ENCODE data around the gene ZNF175. TPM values are rescaled to one million over a fixed set of nuclear protein-coding genes. Genes with fewer than 3 reads are reported as not detected.

Gene ZNF175
- total RNA-seq, 1 experiment from 2014 or later = 6.9 TPM

GRCh38 chr19:51639916-51640315 lies 68.8 kb downstream of the ZNF175 start:
- ChIA-PET POLR2A (interaction anchor here (1.0 kb wide), 1 partner anchor 69 kb away, joined by 3 read pairs; the partner anchor contains the start of gene ZNF175), CTCF (interaction anchor here (0.9 to 1.3 kb wide), 4 partner anchors 15 to 138 kb away, joined by 3 to 5 read pairs (median 4); no protein-coding TSS in a partner anchor)
- intact Hi-C loops (cut with micrococcal nuclease) = no loop called here
- Mint-ChIP-seq H3K27me3 (ENCODE audit: insufficient read depth, unreplicated experiment) (peaks cover 46% of the 10 kb centered on the region), H3K9me3 (ENCODE audit: unreplicated experiment) (peaks cover 10% of the 10 kb centered on the region), H3K4me3 (ENCODE audit: unreplicated experiment) (no peak overlapping the region), H3K36me3 (ENCODE audit: insufficient read depth, unreplicated experiment) (no peaks in the 10 kb centered on the region), H3K4me1 (ENCODE audit: insufficient read depth, unreplicated experiment) (no peaks in the 10 kb centered on the region), H3K27ac (ENCODE audit: low read depth, unreplicated experiment) (no peak overlapping the region)
- no TSS peak for BruUV-seq (replicated peaks)
- no peak for DNase-seq (ENCODE audit: unreplicated experiment)
- TF ChIP-seq CTCF (IDR thresholded peaks at IDR 0.05; ENCODE audit: unreplicated experiment) = no peak

- Mint-ChIP-seq H3K4me3 (ENCODE audit: unreplicated experiment) (no peak overlapping the region), H3K27ac (ENCODE audit: low read depth, unreplicated experiment) (no peak overlapping the region), H3K4me1 (ENCODE audit: insufficient read depth, unreplicated experiment) (no peaks in the 10 kb centered on the region), H3K36me3 (ENCODE audit: insufficient read depth, unreplicated experiment) (no peaks in the 10 kb centered on the region), H3K9me3 (ENCODE audit: unreplicated experiment) (peaks cover 10% of the 10 kb centered on the region), H3K27me3 (ENCODE audit: insufficient read depth, unreplicated experiment) (peaks cover 51% of the 10 kb centered on the region)
- no TSS peak for BruUV-seq (replicated peaks)
- DNase-seq (ENCODE audit: unreplicated experiment) = no peak
- no peak for TF ChIP-seq CTCF (IDR thresholded peaks at IDR 0.05; ENCODE audit: unreplicated experiment)
- intact Hi-C loops (cut with micrococcal nuclease) = no loop called here
- ChIA-PET CTCF (interaction anchor here (0.9 to 1.3 kb wide), 5 partner anchors 14 to 137 kb away, joined by 3 to 5 read pairs (median 4); no protein-coding TSS in a partner anchor), POLR2A (interaction anchor here (1.0 kb wide), 1 partner anchor 69 kb away, joined by 3 read pairs; the partner anchor contains the start of gene ZNF175)
Measured at GRCh38 chr19:51640386-51640785, 69.3 kb downstream of the ZNF175 start.

GRCh38 chr19:51641648-51642047 lies 70.6 kb downstream of the ZNF175 start:
- BruUV-seq (replicated peaks) = no TSS peak
- DNase-seq (ENCODE audit: unreplicated experiment) = no peak
- Mint-ChIP-seq H3K27ac (ENCODE audit: low read depth, unreplicated experiment) (no peak overlapping the region), H3K27me3 (ENCODE audit: insufficient read depth, unreplicated experiment) (peaks cover 51% of the 10 kb centered on the region), H3K36me3 (ENCODE audit: insufficient read depth, unreplicated experiment) (no peaks in the 10 kb centered on the region), H3K4me3 (ENCODE audit: unreplicated experiment) (no peak overlapping the region), H3K4me1 (ENCODE audit: insufficient read depth, unreplicated experiment) (no peaks in the 10 kb centered on the region), H3K9me3 (ENCODE audit: unreplicated experiment) (peaks cover 10% of the 10 kb centered on the region)
- ChIA-PET POLR2A (no interaction called here), CTCF (interaction anchor here (1.0 to 3.4 kb wide), 4 partner anchors 16 to 136 kb away, joined by 3 to 18 read pairs (median 4); no protein-coding TSS in a partner anchor)
- TF ChIP-seq CTCF (IDR thresholded peaks at IDR 0.05; ENCODE audit: unreplicated experiment) = no peak
- intact Hi-C loops (cut with micrococcal nuclease) = no loop called here

Other genes with a start within 250 kb of the ZNF175 start
- 0.58 and 0.74 TPM in 2 replicates for gene VSIG10L, start 229.1 kb upstream of the ZNF175 start, total RNA-seq (2022)
- gene ETFB, start 204.9 kb upstream of the ZNF175 start, total RNA-seq (2022) = 109 and 114 TPM in 2 replicates
- gene CLDND2, start 202.3 kb upstream of the ZNF175 start, total RNA-seq (2022) = 0.79 TPM in 1 of 2 replicates, not detected in the other
- not detected in 2 replicates for gene NKG7, start 198.6 kb upstream of the ZNF175 start, total RNA-seq (2022)
- gene LIM2, start 183.3 kb upstream of the ZNF175 start, total RNA-seq (2022) = not detected in 2 replicates
- gene C19orf84, start 180.7 kb upstream of the ZNF175 start, total RNA-seq (2022) = not detected in 2 replicates
- gene SIGLEC10, start 153.6 kb upstream of the ZNF175 start, total RNA-seq (2022) = not detected in 2 replicates
- gene SIGLEC8, start 112.8 kb upstream of the ZNF175 start, total RNA-seq (2022) = not detected in 2 replicates
- gene CEACAM18, start 92.7 kb upstream of the ZNF175 start, total RNA-seq (2022) = not detected in 2 replicates
- gene SIGLEC12, start 69.5 kb upstream of the ZNF175 start, total RNA-seq (2022) = not detected in 2 replicates
- gene SIGLEC6, start 39.6 kb upstream of the ZNF175 start, total RNA-seq (2022) = not detected in 2 replicates
- not detected in 2 replicates for gene SIGLEC5, start 59.1 kb downstream of the ZNF175 start, total RNA-seq (2022)
- not detected in 2 replicates for gene SIGLEC14, start 75.5 kb downstream of the ZNF175 start, total RNA-seq (2022)
- gene SPACA6, start 122.0 kb downstream of the ZNF175 start, total RNA-seq (2022) = 13.1 and 18.1 TPM in 2 replicates
- gene HAS1, start 152.7 kb downstream of the ZNF175 start, total RNA-seq (2022) = 0.34 and 0.42 TPM in 2 replicates
- 6.2 and 8.6 TPM in 2 replicates for gene FPR1, start 180.6 kb downstream of the ZNF175 start, total RNA-seq (2022)
- not detected in 2 replicates for gene FPR2, start 189.9 kb downstream of the ZNF175 start, total RNA-seq (2022)
- gene FPR3, start 223.9 kb downstream of the ZNF175 start, total RNA-seq (2022) = not detected in 2 replicates

Data from MCF 10A (cell line).